ENCODE data around the gene SLC35B2. TPM values are rescaled to one million over a fixed set of nuclear protein-coding genes. Genes with fewer than 3 reads are reported as not detected.

The SLC35B2 gene
- polyA plus RNA-seq, 3 donors, result 17.4 to 54.0 (median 30.6) TPM

- Histone ChIP-seq H2AFZ (ENCODE audit: insufficient read depth, low read depth, low read length, poor library complexity, severe bottlenecking) (no peak overlapping the region), H3K4me1 (ENCODE audit: control insufficient read depth in 1 of 2, insufficient read depth in 2 of 2, low read length in 2 of 2) (peaks cover 9 to 15% of the 10 kb centered on the region in 2 donors), H3K4me2 (replicated peaks; ENCODE audit: extremely low read depth, low read length, poor library complexity, severe bottlenecking) (no peak overlapping the region), H3K79me2 (ENCODE audit: insufficient read depth, low read length) (no peaks in the 10 kb centered on the region), H3K9me3 (replicated peaks in 1 of 2; ENCODE audit: control insufficient read depth in 1 of 2, insufficient read depth in 1 of 2, low read length in 2 of 2) (peaks cover 0 to 5% of the 10 kb centered on the region in 2 donors), H3K27me3 (ENCODE audit: control insufficient read depth in 2 of 2, insufficient read depth in 2 of 2, low read length in 2 of 2) (peaks cover 21 to 36% of the 10 kb centered on the region in 2 donors), H3K27ac (ENCODE audit: low read depth in 1 of 2, low read length in 2 of 2) (no peak overlapping the region), H3K4me3 (replicated peaks in 1 of 3; ENCODE audit: low read depth in 2 of 3, low read length in 3 of 3) (no peak overlapping the region), H4K20me1 (ENCODE audit: insufficient read depth, low read length) (no peaks in the 10 kb centered on the region), H3K9ac (ENCODE audit: insufficient read depth, low read length, poor library complexity, severe bottlenecking) (no peak overlapping the region), H3K36me3 (replicated peaks in 1 of 2; ENCODE audit: control insufficient read depth in 1 of 2, insufficient read depth in 2 of 2, low read length in 2 of 2) (peaks cover 50 to 57% of the 10 kb centered on the region in 2 donors)
- no peak for DNase-seq
- H3K9me3 Mint-ChIP-seq, result peaks cover 0 to 8% (median 3%) of the 10 kb centered on the region in 7 donors
- H3K4me1 Mint-ChIP-seq, result peaks cover 25% of the 10 kb centered on the region
- peaks cover 51 to 63% of the 10 kb centered on the region in 2 donors for H3K36me3 Mint-ChIP-seq
- TF ChIP-seq CTCF (IDR thresholded peaks at IDR 0.05), result no peak
- WGBS (ENCODE audit: insufficient coverage), result 82% methylated on average over 6 of the region's 7 CpGs
- no peak overlapping the region for H3K27ac Mint-ChIP-seq
- H3K4me3 Mint-ChIP-seq, result no peak overlapping the region
- intact Hi-C loops (cut with micrococcal nuclease), result no loop called here
- H3K27me3 Mint-ChIP-seq (ENCODE audit: low read depth in 3 of 3), result peaks cover 31 to 40% (median 33%) of the 10 kb centered on the region in 3 donors
Observed at GRCh38 chr6:44300292-44300823, 43.0 kb upstream of the SLC35B2 start.

- H3K9me3 Mint-ChIP-seq, result peaks cover 0 to 8% (median 3%) of the 10 kb centered on the region in 7 donors
- H2AFZ ChIP-seq (ENCODE audit: insufficient read depth, low read depth, low read length, poor library complexity, severe bottlenecking), result no peak overlapping the region
- no peak overlapping the region for H3K9ac ChIP-seq (ENCODE audit: insufficient read depth, low read length, poor library complexity, severe bottlenecking)
- peaks cover 47 to 49% of the 10 kb centered on the region in 2 donors for H3K36me3 Mint-ChIP-seq
- H3K36me3 ChIP-seq (replicated peaks in 1 of 2; ENCODE audit: control insufficient read depth in 1 of 2, insufficient read depth in 2 of 2, low read length in 2 of 2), result peaks cover 36 to 42% of the 10 kb centered on the region in 2 donors
- no peak overlapping the region for H3K4me2 ChIP-seq (replicated peaks; ENCODE audit: extremely low read depth, low read length, poor library complexity, severe bottlenecking)
- 97% methylated on average over 3 of the region's 3 CpGs for WGBS (ENCODE audit: insufficient coverage)
- intact Hi-C loops (cut with micrococcal nuclease), result no loop called here
- H3K27ac Mint-ChIP-seq, result no peak overlapping the region
- H3K4me3 ChIP-seq (replicated peaks in 1 of 3; ENCODE audit: low read depth in 2 of 3, low read length in 3 of 3), result no peak overlapping the region
- no peak overlapping the region for H3K27ac ChIP-seq (ENCODE audit: low read depth in 1 of 2, low read length in 2 of 2)
- peaks cover 23 to 43% of the 10 kb centered on the region in 2 donors for H3K27me3 ChIP-seq (ENCODE audit: control insufficient read depth in 2 of 2, insufficient read depth in 2 of 2, low read length in 2 of 2)
- TF ChIP-seq CTCF (IDR thresholded peaks at IDR 0.05), result no peak
- H3K27me3 Mint-ChIP-seq (ENCODE audit: low read depth in 3 of 3), result peaks cover 41 to 52% (median 43%) of the 10 kb centered on the region in 3 donors
- peak overlapping the region in 1 of 2 donors; percentile 28 for H3K4me3 Mint-ChIP-seq
- peaks cover 0 to 5% of the 10 kb centered on the region in 2 donors for H3K9me3 ChIP-seq (replicated peaks in 1 of 2; ENCODE audit: control insufficient read depth in 1 of 2, insufficient read depth in 1 of 2, low read length in 2 of 2)
- no peaks in the 10 kb centered on the region for H4K20me1 ChIP-seq (ENCODE audit: insufficient read depth, low read length)
- DNase-seq, result no peak
- peaks cover 25% of the 10 kb centered on the region for H3K4me1 Mint-ChIP-seq
- H3K4me1 ChIP-seq (ENCODE audit: control insufficient read depth in 1 of 2, insufficient read depth in 2 of 2, low read length in 2 of 2), result peaks cover 9 to 15% of the 10 kb centered on the region in 2 donors
- H3K79me2 ChIP-seq (ENCODE audit: insufficient read depth, low read length), result no peaks in the 10 kb centered on the region
Observed at GRCh38 chr6:44298864-44299263, 41.5 kb upstream of the SLC35B2 start.

Measured in CD14-positive monocyte (primary cell).